ENCODE results near the gene AMPD3.

DNA sequence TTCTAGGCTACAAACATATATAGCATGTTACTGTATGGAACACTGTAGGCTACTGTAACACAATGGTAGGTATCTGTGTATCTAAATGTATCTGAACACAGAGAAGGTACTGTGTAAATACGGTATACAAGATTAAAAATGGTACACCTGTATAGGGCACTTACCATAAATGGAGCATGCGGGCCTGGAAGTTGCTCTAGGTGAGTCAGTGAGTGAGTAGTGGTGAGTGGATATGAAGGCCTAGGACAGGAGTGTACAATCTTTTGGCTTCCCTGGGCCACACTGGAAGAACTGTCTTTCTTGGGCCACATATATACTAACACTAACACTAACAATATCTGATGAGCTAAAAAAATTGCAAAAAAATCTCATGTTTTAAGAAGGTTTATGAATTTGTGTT is 64.6 kb downstream of the AMPD3 start:
- TF ChIP-seq EP300 (IDR thresholded peaks at IDR 0.05): no peak
- TF ChIP-seq POLR2AphosphoS5 (IDR thresholded peaks at IDR 0.05): no peak
- no peak for TF ChIP-seq CTCF (IDR thresholded peaks at IDR 0.05)
